Gastrocnemius medialis (tissue), 4 donors: ENCODE measurements around the gene CDH20. TPM values are rescaled to one million over a fixed set of nuclear protein-coding genes. Genes with fewer than 3 reads are reported as not detected.

ENCODE experiments used
- ATAC-seq, 2 donors: fragments of 150-250 bp; one replicate each; pipeline ENCODE4 v1.9.1; 2016
- DNase-seq, 2 donors: peaks; one replicate each; pipeline ENCODE4 v3.0.0-alpha.2; 2019
- H3K27ac ChIP-seq, 4 donors: fragments of 200-600 bp; sonication (generic); 1 replicate in 1 of 4; 2 replicates in 3 of 4; pipeline ENCODE4 v1.5.1; 2016 to 2018; ENCODE audit warnings: mild to moderate bottlenecking in 2 of 4, moderate library complexity in 1 of 4
- H3K27me3 ChIP-seq, 3 donors: fragments of 200-600 bp; sonication (generic) in 2 of 3; 1 replicate in 1 of 3; 2 replicates in 2 of 3; pipeline versions ENCODE4 v1.5.1 to v1.6.0; 2016 to 2019; ENCODE audit warnings: mild to moderate bottlenecking in 1 of 3, moderate library complexity in 1 of 3
- H3K36me3 ChIP-seq, 2 donors: fragments of 200-600 bp; sonication (generic) in 1 of 2; one replicate each; pipeline ENCODE4 v1.5.1; 2017 to 2018
- H3K4me1 ChIP-seq, 2 donors: fragments of 200-600 bp; sonication (generic) in 1 of 2; one replicate each; pipeline ENCODE4 v1.5.1; 2016 to 2017; ENCODE audit warnings: mild to moderate bottlenecking in 2 of 2
- H3K4me3 ChIP-seq, 4 donors: fragments of 200-600 bp; sonication (generic) in 3 of 4; 1 replicate in 1 of 4; 2 replicates in 3 of 4; pipeline ENCODE4 v1.5.1; 2016 to 2019; ENCODE audit warnings: mild to moderate bottlenecking in 2 of 4
- H3K9me3 ChIP-seq, 3 donors: fragments of 200-600 bp; sonication (generic) in 2 of 3; 1 replicate in 1 of 3; 2 replicates in 2 of 3; pipeline ENCODE4 v1.5.1; 2016 to 2019
- POLR2A ChIP-seq, 2 donors: fragments of 450-650 bp; IDR thresholded peaks; one replicate each; pipeline ENCODE4 v1.6.1; 2017; ENCODE audit warnings: antibody characterized with exemption in 2 of 2, mild to moderate bottlenecking in 2 of 2, moderate library complexity in 2 of 2
- in situ Hi-C, 4 donors: fragments of 200-750 bp; cut with MboI; loops; one replicate each; pipeline versions ENCODE4 v1.15.0 to v1.8.0; 2017; ENCODE audit warnings: low sequenced_read_pairs in 4 of 4
- intact Hi-C: fragments of 100-400 bp; cut with DNase I; formaldehyde crosslinking; loops from one replicate; pipeline ENCODE4 v1.15.1; 2023; ENCODE audit warnings: low total_unique reads
- total RNA-seq, 4 donors: library from RNA; depleted of rRNA; stranded (reverse); fragments of >200 nt; gene quantifications; one replicate each; pipeline versions ENCODE4 v1.1.0 to v1.2.3, GENCODE V29; 2016
- TF ChIP-seq, protein P1 (sequence below), 5 experiments: fragments of 450-650 bp in 3 of 5; fragments of 200-600 bp in 2 of 5; sonication (generic) in 2 of 5; IDR thresholded peaks in 4 of 5; conservative IDR thresholded peaks in 1 of 5; 1 replicate in 4 of 5; 2 replicates in 1 of 5; pipeline ENCODE4 v1.5.1; 2016 to 2019; ENCODE audit warnings: antibody characterized with exemption in 5 of 5, mild to moderate bottlenecking in 3 of 5, moderate library complexity in 3 of 5

Gene CDH20
- total RNA-seq, 4 donors from 2014 or later = 0.51 to 19.6 (median 3.9) TPM

DNA sequence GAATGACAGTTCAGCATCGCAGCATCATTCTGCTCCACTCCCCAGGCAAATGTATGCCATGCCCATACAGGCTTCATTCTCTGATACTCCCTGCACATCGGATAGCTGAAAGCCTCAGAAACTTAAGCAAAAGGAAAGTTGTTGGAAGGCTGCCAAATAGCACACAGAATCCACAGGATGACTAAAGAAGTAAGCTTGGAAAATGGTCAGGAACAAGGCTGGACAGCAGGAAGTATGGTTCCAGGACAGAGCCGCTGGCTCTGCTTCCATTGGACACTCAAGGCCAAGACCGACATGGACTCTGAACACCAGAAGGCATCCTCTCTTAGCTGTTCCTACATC lies 256.5 kb downstream of the CDH20 start:
- in situ Hi-C loops = loop anchor here (25.0 kb wide), 2 partner anchors 298 to 548 kb away; partner anchors contain the start of gene RNF152 (in 2 of the 4)
- no peaks in the 10 kb centered on the region for H3K9me3 ChIP-seq
- intact Hi-C loops = loop anchor here (10.0 kb wide), 1 partner anchor 155 kb away; no protein-coding TSS in a partner anchor
- DNase-seq (no peak), ATAC-seq (no peak)
- H3K27me3 ChIP-seq = no peaks in the 10 kb centered on the region
- H3K4me1 ChIP-seq = peaks cover 0 to 21% of the 10 kb centered on the region in 2 donors
- H3K36me3 ChIP-seq = no peaks in the 10 kb centered on the region
- no peak overlapping the region for H3K27ac ChIP-seq
- H3K4me3 ChIP-seq = no peak overlapping the region
- TF ChIP-seq, protein P1, sequence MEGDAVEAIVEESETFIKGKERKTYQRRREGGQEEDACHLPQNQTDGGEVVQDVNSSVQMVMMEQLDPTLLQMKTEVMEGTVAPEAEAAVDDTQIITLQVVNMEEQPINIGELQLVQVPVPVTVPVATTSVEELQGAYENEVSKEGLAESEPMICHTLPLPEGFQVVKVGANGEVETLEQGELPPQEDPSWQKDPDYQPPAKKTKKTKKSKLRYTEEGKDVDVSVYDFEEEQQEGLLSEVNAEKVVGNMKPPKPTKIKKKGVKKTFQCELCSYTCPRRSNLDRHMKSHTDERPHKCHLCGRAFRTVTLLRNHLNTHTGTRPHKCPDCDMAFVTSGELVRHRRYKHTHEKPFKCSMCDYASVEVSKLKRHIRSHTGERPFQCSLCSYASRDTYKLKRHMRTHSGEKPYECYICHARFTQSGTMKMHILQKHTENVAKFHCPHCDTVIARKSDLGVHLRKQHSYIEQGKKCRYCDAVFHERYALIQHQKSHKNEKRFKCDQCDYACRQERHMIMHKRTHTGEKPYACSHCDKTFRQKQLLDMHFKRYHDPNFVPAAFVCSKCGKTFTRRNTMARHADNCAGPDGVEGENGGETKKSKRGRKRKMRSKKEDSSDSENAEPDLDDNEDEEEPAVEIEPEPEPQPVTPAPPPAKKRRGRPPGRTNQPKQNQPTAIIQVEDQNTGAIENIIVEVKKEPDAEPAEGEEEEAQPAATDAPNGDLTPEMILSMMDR (IDR thresholded peaks at IDR 0.05 in 4 of 5, conservative IDR thresholded peaks at IDR 0.05 in 1 of 5) = no peak
- TF ChIP-seq POLR2A (IDR thresholded peaks at IDR 0.05) = no peak

DNA sequence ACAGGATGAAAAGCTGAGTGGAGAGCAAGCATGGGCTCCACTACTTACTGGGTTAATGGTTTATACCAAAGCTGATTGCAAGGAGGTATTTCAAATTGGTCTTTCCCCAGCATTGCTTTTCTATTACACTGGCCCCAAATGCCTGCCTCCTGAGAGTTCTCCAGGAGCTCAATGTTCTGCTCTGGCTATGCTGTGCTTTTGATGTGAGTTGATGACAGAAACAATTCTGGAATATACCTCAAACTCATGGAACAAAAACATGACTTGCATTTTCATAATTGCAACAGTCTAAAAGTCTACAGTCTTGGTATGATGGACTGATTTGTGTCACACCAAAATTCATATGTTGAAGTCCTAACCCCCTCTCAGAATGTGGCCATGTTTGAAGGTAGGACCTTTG lies 258.0 kb downstream of the CDH20 start:
- in situ Hi-C loops (loop anchor here (25.0 kb wide), 2 partner anchors 296 to 546 kb away; partner anchors contain the start of gene RNF152 (in 2 of the 4)), intact Hi-C loops (no loop called here)
- no peaks in the 10 kb centered on the region for H3K27me3 ChIP-seq
- no peaks in the 10 kb centered on the region for H3K9me3 ChIP-seq
- DNase-seq = no peak
- no peak overlapping the region for H3K27ac ChIP-seq
- peaks cover 0 to 21% of the 10 kb centered on the region in 2 donors for H3K4me1 ChIP-seq
- no peaks in the 10 kb centered on the region for H3K36me3 ChIP-seq
- ATAC-seq = peak in 1 of 2 donors; percentile 45
- TF ChIP-seq, protein P1 (IDR thresholded peaks at IDR 0.05 in 4 of 5, conservative IDR thresholded peaks at IDR 0.05 in 1 of 5) = no peak
- TF ChIP-seq POLR2A (IDR thresholded peaks at IDR 0.05) = no peak
- H3K4me3 ChIP-seq = no peak overlapping the region

DNA sequence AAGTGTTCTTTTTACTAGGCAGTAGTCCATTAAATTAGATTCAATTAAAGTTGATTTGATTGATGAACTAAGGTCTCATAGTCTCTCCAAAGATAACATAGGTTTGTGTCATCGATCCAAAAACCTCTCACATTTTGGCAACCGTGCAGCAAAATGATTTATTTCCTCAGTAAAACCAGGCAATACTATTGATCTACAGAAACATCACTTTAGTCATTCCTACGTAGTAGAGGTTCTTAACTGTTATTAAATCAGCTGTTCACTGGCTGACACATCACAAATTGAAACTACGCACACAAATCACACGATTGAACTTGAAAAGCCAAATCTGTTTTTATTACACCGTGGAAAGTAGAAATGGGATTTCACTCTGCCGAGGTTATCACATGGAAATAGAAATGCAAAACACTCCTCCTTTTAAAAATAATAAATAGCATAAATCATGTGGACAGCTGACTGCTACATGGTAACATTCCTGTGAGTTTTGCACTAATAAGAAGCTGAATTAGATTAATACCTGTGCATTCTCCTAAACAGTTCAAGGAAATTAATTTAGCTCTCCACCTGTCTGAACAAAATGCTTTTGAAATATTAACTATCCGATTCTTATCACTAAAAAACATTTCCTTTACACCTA lies 262.5 kb downstream of the CDH20 start:
- H3K27ac ChIP-seq = no peak overlapping the region
- DNase-seq (no peak), ATAC-seq (no peak)
- no peaks in the 10 kb centered on the region for H3K9me3 ChIP-seq
- intact Hi-C loops (no loop called here), in situ Hi-C loops (loop anchor here (25.0 kb wide), 2 partner anchors 292 to 542 kb away; partner anchors contain the start of gene RNF152 (in 2 of the 4))
- no peak for TF ChIP-seq POLR2A (IDR thresholded peaks at IDR 0.05)
- TF ChIP-seq, protein P1 (IDR thresholded peaks at IDR 0.05 in 4 of 5, conservative IDR thresholded peaks at IDR 0.05 in 1 of 5) = no peak
- no peaks in the 10 kb centered on the region for H3K4me1 ChIP-seq
- H3K36me3 ChIP-seq = no peaks in the 10 kb centered on the region
- no peaks in the 10 kb centered on the region for H3K27me3 ChIP-seq
- no peak overlapping the region for H3K4me3 ChIP-seq

DNA sequence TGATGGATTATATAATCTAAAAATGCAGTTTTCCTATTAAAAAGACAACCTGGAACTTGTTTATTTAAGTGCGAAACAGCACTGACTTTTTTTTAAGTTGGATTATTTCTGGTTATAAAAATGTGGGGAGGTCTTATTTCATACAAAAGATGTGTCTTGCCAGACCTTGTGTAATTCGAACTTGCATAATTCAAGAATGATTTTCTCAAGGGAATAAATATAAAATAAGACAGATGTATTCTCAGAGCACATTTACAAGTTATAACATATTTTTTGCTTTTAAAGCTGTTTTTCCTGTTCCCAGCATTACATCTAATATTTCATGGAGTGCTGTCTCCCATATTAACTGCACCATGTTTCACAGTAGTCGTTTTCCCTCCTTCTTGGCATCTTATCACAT lies 263.1 kb downstream of the CDH20 start:
- Histone ChIP-seq H3K27ac (no peak overlapping the region), H3K4me3 (no peak overlapping the region), H3K4me1 (no peaks in the 10 kb centered on the region), H3K9me3 (no peaks in the 10 kb centered on the region), H3K27me3 (no peaks in the 10 kb centered on the region), H3K36me3 (no peaks in the 10 kb centered on the region)
- ATAC-seq (no peak), DNase-seq (no peak)
- TF ChIP-seq, protein P1 (IDR thresholded peaks at IDR 0.05 in 4 of 5, conservative IDR thresholded peaks at IDR 0.05 in 1 of 5) = no peak
- TF ChIP-seq POLR2A (IDR thresholded peaks at IDR 0.05) = no peak
- in situ Hi-C loops = loop anchor here (25.0 kb wide), 2 partner anchors 291 to 541 kb away; partner anchors contain the start of gene RNF152 (in 2 of the 4)
- intact Hi-C loops = no loop called here
